Suprapubic skin (tissue), 4 donors: ENCODE measurements around the gene CCDC33. TPM values are rescaled to one million over a fixed set of nuclear protein-coding genes. Genes with fewer than 3 reads are reported as not detected.
"Not testable (repeated sequence)": the region's sequence is repeated elsewhere in the genome, so short reads cannot be mapped to it uniquely, and the experiment has no call there.

Source experiments
- DNase-seq, 2 donors: peaks; one replicate each; pipeline ENCODE4 v3.0.0-alpha.2; 2019; ENCODE audit warnings: low spot score in 2 of 2
- H3K27ac ChIP-seq: fragments of 200-600 bp; sonication (generic); one replicate; pipeline ENCODE4 v1.5.1; 2019
- H3K27me3 ChIP-seq: fragments of 200-600 bp; sonication (generic); one replicate; pipeline ENCODE4 v1.5.1; 2019
- H3K36me3 ChIP-seq: fragments of 200-600 bp; sonication (generic); one replicate; pipeline ENCODE4 v1.5.1; 2019
- H3K4me1 ChIP-seq: fragments of 200-600 bp; sonication (generic); one replicate; pipeline ENCODE4 v1.5.1; 2019
- H3K4me3 ChIP-seq: fragments of 200-600 bp; sonication (generic); one replicate; pipeline ENCODE4 v1.5.1; 2019; ENCODE audit warnings: mild to moderate bottlenecking
- H3K9me3 ChIP-seq: fragments of 200-600 bp; sonication (generic); one replicate; pipeline ENCODE4 v1.5.1; 2019
- EP300 ChIP-seq: sonication (generic); formaldehyde crosslinking; IDR thresholded peaks from one replicate; pipeline ENCODE4 v1.6.1; 2017; ENCODE audit warnings: antibody characterized with exemption
- POLR2A ChIP-seq, 2 donors: fragments of 450-650 bp; IDR thresholded peaks; one replicate each; pipeline ENCODE4 v1.6.1; 2017; ENCODE audit warnings: antibody characterized with exemption in 2 of 2, mild to moderate bottlenecking in 2 of 2, moderate library complexity in 2 of 2
- POLR2AphosphoS5 ChIP-seq, 3 donors: sonication (generic); formaldehyde crosslinking; IDR thresholded peaks; one replicate each; pipeline ENCODE4 v1.6.1; 2017; ENCODE audit warnings: antibody characterized with exemption in 3 of 3
- WGBS: methylation state at CpG from one replicate; pipeline ENCODE4 v1.1.5; 2018; 5-methylcytosine and 5-hydroxymethylcytosine counted together
- total RNA-seq, 4 donors: library from RNA; depleted of rRNA; stranded (reverse); fragments of >200 nt; gene quantifications; one replicate each; pipeline ENCODE4 v1.1.0, GENCODE V29; 2016
- TF ChIP-seq, protein P1 (sequence below), 2 donors: fragments of 200-600 bp in 1 of 2; fragments of 450-650 bp in 1 of 2; sonication (generic) in 1 of 2; IDR thresholded peaks; one replicate each; pipeline ENCODE4 v1.5.1; 2016 to 2019; ENCODE audit warnings: antibody characterized with exemption in 2 of 2, mild to moderate bottlenecking in 1 of 2, moderate library complexity in 1 of 2

The CCDC33 gene
- total RNA-seq, 4 donors from 2014 or later: 0.60 TPM; not detected in 3

GRCh38 chr15:74352393-74352910, 116.3 kb downstream of the CCDC33 start:
- 86% methylated on average over 3 of the region's 3 CpGs for WGBS
- Histone ChIP-seq H3K27me3 (peaks cover 6% of the 10 kb centered on the region), H3K27ac (no peak overlapping the region), H3K36me3 (no peaks in the 10 kb centered on the region), H3K9me3 (no peaks in the 10 kb centered on the region), H3K4me3 (no peak overlapping the region), H3K4me1 (no peaks in the 10 kb centered on the region)
- no peak for DNase-seq
- TF ChIP-seq, protein P1, sequence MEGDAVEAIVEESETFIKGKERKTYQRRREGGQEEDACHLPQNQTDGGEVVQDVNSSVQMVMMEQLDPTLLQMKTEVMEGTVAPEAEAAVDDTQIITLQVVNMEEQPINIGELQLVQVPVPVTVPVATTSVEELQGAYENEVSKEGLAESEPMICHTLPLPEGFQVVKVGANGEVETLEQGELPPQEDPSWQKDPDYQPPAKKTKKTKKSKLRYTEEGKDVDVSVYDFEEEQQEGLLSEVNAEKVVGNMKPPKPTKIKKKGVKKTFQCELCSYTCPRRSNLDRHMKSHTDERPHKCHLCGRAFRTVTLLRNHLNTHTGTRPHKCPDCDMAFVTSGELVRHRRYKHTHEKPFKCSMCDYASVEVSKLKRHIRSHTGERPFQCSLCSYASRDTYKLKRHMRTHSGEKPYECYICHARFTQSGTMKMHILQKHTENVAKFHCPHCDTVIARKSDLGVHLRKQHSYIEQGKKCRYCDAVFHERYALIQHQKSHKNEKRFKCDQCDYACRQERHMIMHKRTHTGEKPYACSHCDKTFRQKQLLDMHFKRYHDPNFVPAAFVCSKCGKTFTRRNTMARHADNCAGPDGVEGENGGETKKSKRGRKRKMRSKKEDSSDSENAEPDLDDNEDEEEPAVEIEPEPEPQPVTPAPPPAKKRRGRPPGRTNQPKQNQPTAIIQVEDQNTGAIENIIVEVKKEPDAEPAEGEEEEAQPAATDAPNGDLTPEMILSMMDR (IDR thresholded peaks at IDR 0.05): no peak
- TF ChIP-seq POLR2AphosphoS5 (IDR thresholded peaks at IDR 0.05) (no peak), EP300 (no peak), POLR2A (IDR thresholded peaks at IDR 0.05) (no peak)

- not testable (repeated sequence) for H3K9me3 ChIP-seq, H3K4me3 ChIP-seq, H3K27me3 ChIP-seq, H3K36me3 ChIP-seq, H3K4me1 ChIP-seq, H3K27ac ChIP-seq, DNase-seq
- 92% methylated on average over 2 of the region's 2 CpGs for WGBS
Observed at GRCh38 chr15:74353992-74354391, 117.9 kb downstream of the CCDC33 start.

DNA sequence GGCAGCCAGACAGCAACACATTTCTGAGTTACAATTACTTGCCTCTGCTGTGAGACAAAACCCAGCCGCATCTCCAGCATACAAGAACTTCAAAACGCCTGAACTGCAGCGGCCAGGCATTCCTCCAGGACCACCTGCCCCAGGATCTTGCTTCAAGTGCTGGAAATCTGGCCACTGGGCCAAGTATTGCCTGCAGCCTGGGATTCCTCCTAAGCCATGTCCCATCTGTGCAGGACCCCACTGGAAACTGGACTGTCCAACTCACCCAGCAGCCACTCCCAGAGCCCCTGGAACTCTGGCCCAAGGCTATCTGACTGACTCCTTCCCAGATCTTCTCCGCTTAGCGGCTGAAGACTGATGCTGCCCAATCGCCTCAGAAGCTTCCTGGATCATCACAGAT, 119.9 kb downstream of the CCDC33 start:
- not testable (repeated sequence) for H3K4me1 ChIP-seq, H3K36me3 ChIP-seq, H3K27ac ChIP-seq, H3K27me3 ChIP-seq, H3K4me3 ChIP-seq, H3K9me3 ChIP-seq
- 93% methylated on average over 6 of the region's 6 CpGs for WGBS
- peak in 1 of 2 donors; percentile 26 for DNase-seq

GRCh38 chr15:74357514-74357913, 121.4 kb downstream of the CCDC33 start:
- not testable (repeated sequence) for H3K36me3 ChIP-seq, H3K27ac ChIP-seq, H3K4me1 ChIP-seq, H3K27me3 ChIP-seq, H3K4me3 ChIP-seq, H3K9me3 ChIP-seq
- peak in 1 of 2 donors; percentile 31 for DNase-seq
- 93% methylated on average over 7 of the region's 7 CpGs for WGBS

GRCh38 chr15:74359376-74359775, 123.2 kb downstream of the CCDC33 start:
- not testable (repeated sequence) for H3K27ac ChIP-seq, H3K4me1 ChIP-seq, H3K36me3 ChIP-seq, H3K27me3 ChIP-seq, H3K9me3 ChIP-seq, H3K4me3 ChIP-seq
- 77% methylated on average over 6 of the region's 6 CpGs for WGBS
- DNase-seq: peak in 1 of 2 donors; percentile 1

GRCh38 chr15:74360855-74361254, 124.7 kb downstream of the CCDC33 start:
- not testable (repeated sequence) for H3K36me3 ChIP-seq, H3K4me1 ChIP-seq, H3K9me3 ChIP-seq, H3K27ac ChIP-seq, DNase-seq, H3K4me3 ChIP-seq
- peaks cover 18% of the 10 kb centered on the region for H3K27me3 ChIP-seq
- 27% methylated on average over 1 of the region's 1 CpG for WGBS

DNA sequence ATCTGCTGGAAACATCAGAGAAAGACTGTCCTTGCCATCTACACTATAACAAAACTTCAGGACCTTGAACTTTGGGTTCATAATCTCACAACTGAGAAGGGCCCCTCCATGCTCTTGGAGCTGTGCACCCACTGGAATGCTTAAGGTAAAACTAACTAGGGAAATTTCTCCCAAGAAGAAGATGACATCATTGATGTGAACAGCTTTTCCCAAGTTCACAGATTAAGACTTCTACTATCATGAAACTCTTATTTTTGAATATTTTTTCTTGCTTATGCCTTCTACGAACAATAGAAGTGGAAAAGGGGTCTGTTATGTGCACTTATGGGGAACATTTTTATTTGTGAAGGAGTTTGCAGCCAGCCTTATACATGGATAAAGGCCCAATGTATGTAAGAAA, 126.4 kb downstream of the CCDC33 start:
- Histone ChIP-seq H3K27ac (no peak overlapping the region), H3K27me3 (peaks cover 29% of the 10 kb centered on the region), H3K36me3 (no peaks in the 10 kb centered on the region), H3K9me3 (no peaks in the 10 kb centered on the region), H3K4me1 (peaks cover 14% of the 10 kb centered on the region), H3K4me3 (no peak overlapping the region)
- WGBS: 92% methylated on average over 1 of the region's 1 CpG
- no peak for DNase-seq
- TF ChIP-seq, protein P1 (IDR thresholded peaks at IDR 0.05): no peak
- TF ChIP-seq POLR2AphosphoS5 (IDR thresholded peaks at IDR 0.05): no peak
- TF ChIP-seq POLR2A (IDR thresholded peaks at IDR 0.05): no peak
- no peak for TF ChIP-seq EP300

DNA sequence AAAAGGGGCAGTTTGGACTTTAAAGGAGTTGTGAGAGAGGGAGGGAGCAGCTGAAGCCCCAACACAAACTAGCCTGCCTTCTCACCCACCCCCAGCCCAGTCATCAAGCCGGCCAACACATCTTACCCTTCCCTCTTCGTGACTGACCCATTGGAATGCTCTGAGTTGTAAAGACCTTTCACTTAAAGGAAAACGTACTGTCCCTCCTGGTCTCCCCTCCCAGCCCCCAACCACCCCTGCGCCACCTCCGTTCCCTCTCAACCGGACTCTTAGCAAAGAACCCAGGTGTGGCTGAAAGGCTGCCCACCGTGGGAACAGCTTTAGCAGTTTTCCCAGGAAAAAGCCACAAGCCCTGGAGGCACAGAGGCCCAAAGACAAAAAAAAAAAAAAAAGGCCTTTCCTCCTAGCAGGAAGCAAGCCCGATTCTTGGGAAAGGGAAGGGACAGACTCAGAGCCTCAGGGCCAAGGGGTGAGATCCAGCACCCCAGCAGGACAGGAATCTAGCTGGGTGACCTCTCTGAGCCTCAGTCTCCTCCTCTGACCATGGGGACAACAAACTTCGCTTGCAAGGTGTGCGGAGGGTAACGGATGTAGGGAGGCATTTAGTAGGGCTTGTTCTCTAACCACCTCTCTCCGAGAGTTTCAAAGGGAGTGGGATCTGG, 128.9 kb downstream of the CCDC33 start:
- H3K27ac ChIP-seq: peak overlapping the region; percentile 49
- H3K36me3 ChIP-seq: no peaks in the 10 kb centered on the region
- no peaks in the 10 kb centered on the region for H3K9me3 ChIP-seq
- peak in 1 of 2 donors; percentile 46 for DNase-seq
- no peak for TF ChIP-seq EP300
- TF ChIP-seq POLR2A (IDR thresholded peaks at IDR 0.05): no peak
- no peak for TF ChIP-seq POLR2AphosphoS5 (IDR thresholded peaks at IDR 0.05)
- TF ChIP-seq, protein P1 (IDR thresholded peaks at IDR 0.05): no peak
- peaks cover 14% of the 10 kb centered on the region for H3K4me1 ChIP-seq
- H3K27me3 ChIP-seq: peaks cover 32% of the 10 kb centered on the region
- H3K4me3 ChIP-seq: peak overlapping the region; percentile 63
- 88% methylated on average over 12 of the region's 12 CpGs for WGBS
